Activated T-helper 1 cell treated with anti-CD3 and anti-CD28 coated beads, Interleukin-12 subunit alpha, Interleukin-12 subunit beta, Interleukin-2, Interleukin-4 antibody, amounts not matched to agents 30 ng/mL and 10 ng/mL and 1 ng/mL, durations not matched to agents 14 hours and 24 hours and 36 hours (primary cell): Measurements from ENCODE around the gene GPR35. TPM values are rescaled to one million over a fixed set of nuclear protein-coding genes. Genes with fewer than 3 reads are reported as not detected.
"Not testable (repeated sequence)": the region's sequence is repeated elsewhere in the genome, so short reads cannot be mapped to it uniquely, and the experiment has no call there.

Experiments
- DNase-seq: peaks from one replicate; pipeline ENCODE4 v3.0.0; 2021; ENCODE audit warnings: low spot score
- H3K27ac Mint-ChIP-seq: one replicate; pipeline ENCODE4 v1.8.0; 2021; ENCODE audit warnings: mild to moderate bottlenecking, mixed read lengths
- H3K27me3 Mint-ChIP-seq: one replicate; pipeline ENCODE4 v1.8.0; 2022; ENCODE audit warnings: mild to moderate bottlenecking, moderate library complexity, mixed read lengths; ENCODE audit not compliant: insufficient read depth
- H3K36me3 Mint-ChIP-seq: one replicate; pipeline ENCODE4 v1.8.0; 2021; ENCODE audit warnings: low read depth, mixed read lengths
- H3K4me1 Mint-ChIP-seq: one replicate; pipeline ENCODE4 v1.8.0; 2021; ENCODE audit warnings: low read depth, mixed read lengths
- H3K4me3 Mint-ChIP-seq: one replicate; pipeline ENCODE4 v1.8.0; 2021; ENCODE audit warnings: mild to moderate bottlenecking, moderate library complexity, mixed read lengths
- H3K9me3 Mint-ChIP-seq: one replicate; pipeline ENCODE4 v1.8.0; 2021; ENCODE audit warnings: mixed read lengths
- intact Hi-C: fragments of 100-400 bp; cut with micrococcal nuclease; formaldehyde crosslinking; loops from one replicate; pipeline ENCODE4 v1.15.1; 2024
- total RNA-seq: library from RNA; stranded (reverse); gene quantifications from 2 replicates; pipeline ENCODE4 v1.2.3, GENCODE V29; 2022

GPR35 gene
- total RNA-seq, 1 donor from 2014 or later: 7.6 TPM

DNA sequence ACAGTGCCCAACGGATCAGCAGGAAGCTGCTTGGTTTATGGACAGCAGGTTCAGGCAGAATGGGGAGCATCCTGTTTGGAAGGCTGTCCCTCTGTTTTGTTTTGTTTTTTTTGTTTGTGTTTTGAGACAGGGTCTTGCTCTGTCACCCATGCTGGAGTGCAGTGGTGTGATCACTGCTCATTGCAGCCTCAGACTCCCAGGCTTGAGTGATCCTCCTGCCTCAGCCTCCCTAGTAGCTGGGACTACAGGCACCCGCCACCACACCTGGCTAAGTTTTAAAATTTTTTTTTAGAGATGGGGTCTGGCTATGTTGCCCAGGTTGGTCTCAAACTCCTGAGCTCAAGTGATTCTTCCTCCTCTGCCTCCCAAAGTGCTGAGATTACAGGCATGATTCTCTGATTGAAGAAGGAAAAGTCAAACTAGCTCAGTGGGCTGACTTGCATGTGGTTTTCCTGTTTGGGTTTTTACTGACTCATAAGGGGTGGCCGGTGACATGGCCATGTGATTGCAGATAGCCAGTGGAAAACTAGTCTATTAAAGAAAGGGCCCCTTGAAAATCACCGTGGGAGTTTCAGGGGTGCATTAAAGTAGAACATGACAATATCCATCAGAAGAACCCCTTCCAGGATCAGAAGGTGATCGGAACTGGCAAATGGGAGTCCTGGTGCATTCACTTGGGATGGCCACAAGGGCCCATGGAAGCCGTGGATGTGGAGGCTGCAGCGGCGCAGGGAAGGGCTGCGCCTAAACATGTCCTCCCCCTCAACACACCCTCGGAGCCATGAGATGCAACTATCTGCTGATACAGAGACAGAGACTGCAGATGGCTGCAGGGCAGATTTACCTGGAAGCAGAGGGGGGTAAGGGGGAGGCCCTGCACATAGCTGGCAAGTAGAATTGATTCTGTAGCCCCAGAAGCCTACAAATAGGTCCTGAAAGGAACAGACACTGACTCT, 30.9 kb downstream of the GPR35 start:
- Mint-ChIP-seq H3K27me3 (peaks cover 59% of the 10 kb centered on the region), H3K36me3 (no peaks in the 10 kb centered on the region), H3K9me3 (no peaks in the 10 kb centered on the region), H3K4me1 (peaks cover 16% of the 10 kb centered on the region), H3K4me3 (no peak overlapping the region), H3K27ac (no peak overlapping the region)
- intact Hi-C loops: loop anchor here (5.0 kb wide), 1 partner anchor 34 kb away; no protein-coding TSS in a partner anchor
- no peak for DNase-seq

- H3K27me3 Mint-ChIP-seq: peaks cover 73% of the 10 kb centered on the region
- H3K27ac Mint-ChIP-seq, DNase-seq, H3K36me3 Mint-ChIP-seq, H3K4me3 Mint-ChIP-seq, H3K9me3 Mint-ChIP-seq: not testable (repeated sequence)
- intact Hi-C loops: loop anchor here (5.0 kb wide), 1 partner anchor 38 kb away; no protein-coding TSS in a partner anchor
- peaks cover 11% of the 10 kb centered on the region for H3K4me1 Mint-ChIP-seq
These were observed 34.6 kb downstream of the GPR35 start for GRCh38 chr2:240659883-240660282.

DNA sequence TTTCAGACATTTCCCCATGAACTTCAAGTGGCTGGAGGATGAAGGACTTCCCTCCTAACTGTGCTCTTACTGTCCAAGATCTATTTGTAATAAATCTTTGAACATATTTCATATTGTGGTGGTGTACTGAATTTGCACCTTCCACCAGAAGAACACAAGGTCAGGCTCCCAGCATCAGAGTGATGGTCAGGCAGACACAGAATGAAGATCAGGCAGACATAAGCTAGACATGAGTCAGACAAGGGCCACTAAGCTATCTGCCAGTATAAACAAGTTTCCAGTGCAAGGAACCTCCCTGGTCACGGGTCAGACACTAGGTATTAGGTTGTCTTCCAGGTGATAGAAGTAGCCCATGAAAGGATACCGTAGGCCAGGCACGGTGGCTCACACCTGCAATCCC, 37.4 kb downstream of the GPR35 start:
- intact Hi-C loops: no loop called here
- no peak for DNase-seq
- no peaks in the 10 kb centered on the region for H3K36me3 Mint-ChIP-seq
- no peak overlapping the region for H3K27ac Mint-ChIP-seq
- peaks cover 75% of the 10 kb centered on the region for H3K27me3 Mint-ChIP-seq
- peaks cover 13% of the 10 kb centered on the region for H3K9me3 Mint-ChIP-seq
- no peak overlapping the region for H3K4me3 Mint-ChIP-seq
- H3K4me1 Mint-ChIP-seq: no peaks in the 10 kb centered on the region

GRCh38 chr2:240663546-240664190, 38.4 kb downstream of the GPR35 start:
- Mint-ChIP-seq H3K4me1 (no peaks in the 10 kb centered on the region), H3K9me3 (peaks cover 13% of the 10 kb centered on the region), H3K27me3 (peaks cover 76% of the 10 kb centered on the region), H3K36me3 (no peaks in the 10 kb centered on the region), H3K4me3 (no peak overlapping the region), H3K27ac (no peak overlapping the region)
- intact Hi-C loops: no loop called here
- DNase-seq: no peak

GRCh38 chr2:240664622-240665021, 39.3 kb downstream of the GPR35 start:
- Mint-ChIP-seq H3K9me3 (peaks cover 13% of the 10 kb centered on the region), H3K27me3 (peaks cover 74% of the 10 kb centered on the region), H3K4me1 (no peaks in the 10 kb centered on the region), H3K4me3 (no peak overlapping the region), H3K36me3 (no peaks in the 10 kb centered on the region), H3K27ac (no peak overlapping the region)
- intact Hi-C loops: no loop called here
- no peak for DNase-seq

DNA sequence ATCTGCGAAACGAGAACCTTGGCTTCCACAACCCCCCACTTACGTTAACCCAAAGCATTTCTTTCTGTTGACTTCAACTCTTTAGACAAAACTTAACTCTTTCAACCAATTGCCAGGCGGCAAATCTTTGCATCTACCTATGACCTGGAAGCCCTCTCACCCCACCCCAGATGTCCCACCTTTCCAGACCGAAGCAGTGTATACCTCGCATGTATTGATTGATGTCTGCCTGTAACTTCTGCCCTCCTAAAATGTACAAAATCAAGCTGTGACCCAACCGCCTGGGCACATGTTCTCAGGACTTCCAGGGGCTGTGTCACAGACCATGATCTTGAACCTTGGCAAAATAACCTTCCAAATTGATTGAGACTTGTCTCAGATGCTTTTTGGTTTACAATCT, 45.1 kb downstream of the GPR35 start:
- no peaks in the 10 kb centered on the region for H3K4me1 Mint-ChIP-seq
- no peak overlapping the region for H3K27ac Mint-ChIP-seq
- H3K9me3 Mint-ChIP-seq: peaks cover 5% of the 10 kb centered on the region
- H3K36me3 Mint-ChIP-seq: no peaks in the 10 kb centered on the region
- no peak for DNase-seq
- intact Hi-C loops: no loop called here
- peaks cover 63% of the 10 kb centered on the region for H3K27me3 Mint-ChIP-seq
- no peak overlapping the region for H3K4me3 Mint-ChIP-seq

- no peaks in the 10 kb centered on the region for H3K4me1 Mint-ChIP-seq
- H3K27ac Mint-ChIP-seq: no peak overlapping the region
- no peaks in the 10 kb centered on the region for H3K36me3 Mint-ChIP-seq
- peaks cover 4% of the 10 kb centered on the region for H3K9me3 Mint-ChIP-seq
- H3K27me3 Mint-ChIP-seq: peaks cover 60% of the 10 kb centered on the region
- intact Hi-C loops: no loop called here
- no peak overlapping the region for H3K4me3 Mint-ChIP-seq
- DNase-seq: no peak
These were observed 45.7 kb downstream of the GPR35 start for GRCh38 chr2:240670950-240671349.

DNA sequence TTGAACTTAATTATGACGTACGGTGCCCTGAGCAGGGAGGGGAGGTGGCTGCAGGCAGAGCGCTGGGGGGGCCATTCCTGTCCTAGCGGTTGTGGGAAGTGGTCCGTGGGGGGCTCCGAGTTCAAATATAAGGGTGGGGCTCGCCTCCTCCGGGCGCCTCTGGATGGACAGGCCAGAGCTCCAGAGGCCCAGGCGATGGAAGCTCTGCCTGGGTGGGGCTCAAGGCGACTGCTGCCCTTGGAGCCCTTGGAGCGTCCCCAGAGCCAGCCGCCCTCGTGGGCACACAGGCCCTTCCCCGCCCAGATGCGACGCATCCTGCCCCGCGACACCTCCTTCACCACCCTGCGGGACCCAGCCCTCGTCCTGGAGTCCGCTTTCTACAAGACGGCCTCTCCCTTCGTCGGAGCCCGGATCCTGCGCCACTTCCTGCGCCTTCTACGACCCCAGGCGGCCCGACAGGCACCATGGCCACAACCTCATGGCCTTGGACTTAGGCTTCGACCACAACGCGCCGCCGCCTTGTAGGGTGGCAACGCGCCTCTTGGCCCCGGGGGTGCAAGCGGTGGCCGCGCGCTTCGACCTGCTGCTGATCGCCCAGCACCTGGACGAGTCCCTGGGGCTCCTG, 46.9 kb downstream of the GPR35 start:
- H3K4me3 Mint-ChIP-seq: no peak overlapping the region
- H3K9me3 Mint-ChIP-seq: no peaks in the 10 kb centered on the region
- intact Hi-C loops: no loop called here
- H3K27ac Mint-ChIP-seq: no peak overlapping the region
- H3K4me1 Mint-ChIP-seq: no peaks in the 10 kb centered on the region
- no peaks in the 10 kb centered on the region for H3K36me3 Mint-ChIP-seq
- DNase-seq: no peak
- H3K27me3 Mint-ChIP-seq: peaks cover 48% of the 10 kb centered on the region

- no peaks in the 10 kb centered on the region for H3K36me3 Mint-ChIP-seq
- no peaks in the 10 kb centered on the region for H3K4me1 Mint-ChIP-seq
- no peak overlapping the region for H3K27ac Mint-ChIP-seq
- no peak for DNase-seq
- H3K4me3 Mint-ChIP-seq: no peak overlapping the region
- H3K9me3 Mint-ChIP-seq: no peaks in the 10 kb centered on the region
- intact Hi-C loops: no loop called here
- peaks cover 43% of the 10 kb centered on the region for H3K27me3 Mint-ChIP-seq
These were observed 47.5 kb downstream of the GPR35 start for GRCh38 chr2:240672701-240673190.

- intact Hi-C loops, H3K36me3 Mint-ChIP-seq, H3K4me3 Mint-ChIP-seq, H3K4me1 Mint-ChIP-seq, DNase-seq, H3K9me3 Mint-ChIP-seq, H3K27ac Mint-ChIP-seq: not testable (repeated sequence)
- H3K27me3 Mint-ChIP-seq: peaks cover 27% of the 10 kb centered on the region
These were observed 49.3 kb downstream of the GPR35 start for GRCh38 chr2:240674461-240675184.

DNA sequence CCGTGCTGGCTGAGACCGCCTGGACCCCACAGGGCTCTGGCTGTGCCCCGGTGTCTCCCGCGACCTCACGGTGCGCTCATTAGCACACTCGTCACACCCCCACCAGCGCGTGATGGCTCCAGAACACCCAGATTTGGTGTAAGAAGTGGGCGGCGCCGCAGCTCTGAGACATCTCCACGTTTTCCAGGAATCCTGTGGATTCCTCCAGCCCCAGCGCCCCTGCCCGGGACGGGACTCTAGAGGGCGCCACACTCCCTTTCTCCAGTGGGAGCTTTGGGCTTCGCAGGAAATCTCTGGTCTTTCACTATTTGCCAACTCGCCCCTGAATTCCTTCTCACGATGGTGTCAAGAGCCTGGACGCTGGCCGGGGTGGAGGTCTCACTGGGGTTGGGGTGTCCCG, 50.1 kb downstream of the GPR35 start:
- H3K27ac Mint-ChIP-seq, intact Hi-C loops, H3K4me1 Mint-ChIP-seq, H3K36me3 Mint-ChIP-seq, H3K4me3 Mint-ChIP-seq, DNase-seq, H3K9me3 Mint-ChIP-seq: not testable (repeated sequence)
- peaks cover 25% of the 10 kb centered on the region for H3K27me3 Mint-ChIP-seq

DNA sequence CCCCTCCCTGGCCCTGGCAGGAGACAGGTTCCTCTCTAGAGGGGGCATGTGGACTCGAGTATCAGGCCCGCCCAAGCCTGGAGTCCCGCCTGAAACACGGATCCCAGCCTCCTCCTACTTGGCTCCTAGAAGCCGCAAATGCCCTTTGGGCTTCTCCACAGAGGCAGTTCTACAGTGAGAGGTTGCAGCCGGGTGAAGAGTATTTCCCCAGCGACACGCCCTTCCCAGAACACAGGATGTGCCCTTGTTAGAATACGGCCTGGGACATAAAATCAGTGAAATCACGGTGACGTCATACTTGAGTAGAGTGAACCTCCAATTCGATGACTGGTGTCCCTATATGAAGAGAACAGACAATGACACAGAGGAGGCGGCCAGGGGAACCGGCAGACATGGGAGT, 52.8 kb downstream of the GPR35 start:
- DNase-seq, H3K36me3 Mint-ChIP-seq, H3K27me3 Mint-ChIP-seq, intact Hi-C loops, H3K4me1 Mint-ChIP-seq, H3K27ac Mint-ChIP-seq, H3K4me3 Mint-ChIP-seq, H3K9me3 Mint-ChIP-seq: not testable (repeated sequence)
